GM12873 (cell line): ENCODE data around the gene PRG3.

Experiments
- TF ChIP-seq, protein P1 (sequence below): IDR thresholded peaks from 2 replicates; pipeline ENCODE4 v1.5.1; 2012; ENCODE audit warnings: low read depth, mild to moderate bottlenecking, moderate library complexity, low read length, control low read depth; ENCODE audit not compliant: insufficient read depth; ENCODE audit errors: missing control alignments

PRG3 gene

DNA sequence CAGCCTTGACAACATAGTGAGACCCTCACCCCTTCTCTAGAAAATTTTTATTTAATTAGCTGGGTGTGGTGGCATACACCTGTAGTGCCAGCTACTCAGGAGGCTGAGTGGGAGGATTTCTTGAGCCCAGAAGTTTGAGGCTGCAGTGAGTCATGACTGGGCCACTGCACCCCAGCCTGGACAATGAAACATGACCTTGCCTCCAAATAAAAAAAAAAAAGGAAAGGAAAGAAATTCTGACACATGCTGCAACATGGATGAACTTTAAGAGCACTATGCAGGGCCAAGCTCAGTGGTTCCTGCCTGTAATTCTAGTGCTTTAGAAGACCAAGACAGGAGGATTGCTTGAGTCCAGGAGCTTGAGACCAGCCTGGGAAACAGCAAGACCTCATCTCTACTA, 37.2 kb upstream of the PRG3 start:
- TF ChIP-seq, protein P1, sequence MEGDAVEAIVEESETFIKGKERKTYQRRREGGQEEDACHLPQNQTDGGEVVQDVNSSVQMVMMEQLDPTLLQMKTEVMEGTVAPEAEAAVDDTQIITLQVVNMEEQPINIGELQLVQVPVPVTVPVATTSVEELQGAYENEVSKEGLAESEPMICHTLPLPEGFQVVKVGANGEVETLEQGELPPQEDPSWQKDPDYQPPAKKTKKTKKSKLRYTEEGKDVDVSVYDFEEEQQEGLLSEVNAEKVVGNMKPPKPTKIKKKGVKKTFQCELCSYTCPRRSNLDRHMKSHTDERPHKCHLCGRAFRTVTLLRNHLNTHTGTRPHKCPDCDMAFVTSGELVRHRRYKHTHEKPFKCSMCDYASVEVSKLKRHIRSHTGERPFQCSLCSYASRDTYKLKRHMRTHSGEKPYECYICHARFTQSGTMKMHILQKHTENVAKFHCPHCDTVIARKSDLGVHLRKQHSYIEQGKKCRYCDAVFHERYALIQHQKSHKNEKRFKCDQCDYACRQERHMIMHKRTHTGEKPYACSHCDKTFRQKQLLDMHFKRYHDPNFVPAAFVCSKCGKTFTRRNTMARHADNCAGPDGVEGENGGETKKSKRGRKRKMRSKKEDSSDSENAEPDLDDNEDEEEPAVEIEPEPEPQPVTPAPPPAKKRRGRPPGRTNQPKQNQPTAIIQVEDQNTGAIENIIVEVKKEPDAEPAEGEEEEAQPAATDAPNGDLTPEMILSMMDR, result no peak

DNA sequence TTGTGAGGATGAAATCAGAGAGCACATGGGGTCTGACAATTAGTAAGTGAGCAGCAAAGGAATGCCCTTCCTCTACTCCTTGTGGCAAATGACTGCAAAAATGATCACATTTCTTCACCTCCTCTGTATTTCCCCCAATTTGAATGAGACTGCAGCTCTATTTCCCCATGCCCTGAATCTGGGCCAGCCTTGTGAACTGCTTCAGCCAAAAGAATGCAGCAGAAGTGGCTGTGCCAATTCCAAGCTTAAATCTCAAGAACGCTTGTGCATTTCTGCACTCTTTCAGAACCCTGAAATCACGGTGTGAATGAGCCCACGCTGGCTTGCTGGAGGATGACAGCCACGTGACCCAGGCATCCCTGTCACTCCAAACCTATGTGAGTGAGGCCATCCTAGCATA, 36.1 kb upstream of the PRG3 start:
- TF ChIP-seq, protein P1, result no peak

DNA sequence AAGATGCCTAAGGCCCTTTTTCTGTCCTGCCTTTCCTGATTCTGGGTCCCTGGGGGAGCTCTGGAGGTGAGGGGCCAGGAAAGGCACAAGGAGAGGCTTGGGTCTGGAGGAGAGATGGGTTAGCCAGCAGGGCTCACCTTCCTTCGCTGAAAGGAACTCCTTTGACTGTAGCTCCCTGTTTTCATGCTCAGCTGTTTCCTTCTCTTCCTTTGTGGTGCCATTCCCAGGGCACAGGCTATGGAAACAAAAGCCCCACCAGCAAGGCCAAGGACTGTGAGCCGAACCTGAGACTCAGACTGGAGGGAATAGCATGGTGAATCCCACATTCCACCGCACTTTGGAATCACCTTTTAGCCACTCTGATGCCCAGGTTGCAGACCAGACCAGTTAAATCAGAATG, 35.5 kb upstream of the PRG3 start:
- TF ChIP-seq, protein P1, result no peak

- TF ChIP-seq, protein P1, result no peak
Observed at GRCh38 chr11:57414612-57415212, 33.8 kb upstream of the PRG3 start.

DNA sequence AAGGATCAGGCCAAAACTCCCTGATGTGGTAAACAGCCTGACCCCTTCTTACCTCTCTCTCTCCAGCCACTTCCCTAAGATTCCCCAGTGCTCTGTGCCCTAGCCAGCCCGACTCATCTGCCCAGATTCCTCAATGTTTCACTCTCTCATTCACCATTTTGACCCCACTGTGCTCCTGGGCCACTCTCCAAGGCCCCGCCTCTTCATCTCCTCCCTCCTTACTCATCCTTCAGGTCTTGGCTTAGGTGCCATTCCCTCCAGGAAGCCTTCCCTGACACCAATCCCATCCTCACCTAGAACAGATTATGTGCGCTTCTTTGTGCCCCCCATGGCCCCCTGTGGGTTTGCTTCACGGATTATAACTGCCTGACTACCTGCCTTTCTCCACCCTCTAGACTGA, 32.7 kb upstream of the PRG3 start:
- TF ChIP-seq, protein P1, result no peak

DNA sequence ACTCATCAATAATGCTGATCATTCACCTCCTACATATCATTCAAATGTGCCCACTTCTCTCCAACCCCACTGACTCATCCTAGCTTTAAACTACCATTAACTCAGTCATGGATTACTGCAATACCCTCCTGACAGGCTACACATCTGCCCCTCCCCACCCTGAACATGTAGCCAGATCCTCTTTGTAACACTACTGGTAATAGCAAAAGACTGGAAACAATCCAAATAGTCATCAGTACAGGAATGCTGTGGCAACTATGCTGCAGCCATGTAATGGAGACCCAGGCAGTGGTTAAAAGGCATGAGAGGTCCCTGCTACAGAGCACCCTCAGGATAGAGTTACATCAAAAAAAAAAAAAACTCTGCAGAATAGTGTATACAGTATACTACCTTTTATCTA, 29.3 kb upstream of the PRG3 start:
- TF ChIP-seq, protein P1, result no peak

DNA sequence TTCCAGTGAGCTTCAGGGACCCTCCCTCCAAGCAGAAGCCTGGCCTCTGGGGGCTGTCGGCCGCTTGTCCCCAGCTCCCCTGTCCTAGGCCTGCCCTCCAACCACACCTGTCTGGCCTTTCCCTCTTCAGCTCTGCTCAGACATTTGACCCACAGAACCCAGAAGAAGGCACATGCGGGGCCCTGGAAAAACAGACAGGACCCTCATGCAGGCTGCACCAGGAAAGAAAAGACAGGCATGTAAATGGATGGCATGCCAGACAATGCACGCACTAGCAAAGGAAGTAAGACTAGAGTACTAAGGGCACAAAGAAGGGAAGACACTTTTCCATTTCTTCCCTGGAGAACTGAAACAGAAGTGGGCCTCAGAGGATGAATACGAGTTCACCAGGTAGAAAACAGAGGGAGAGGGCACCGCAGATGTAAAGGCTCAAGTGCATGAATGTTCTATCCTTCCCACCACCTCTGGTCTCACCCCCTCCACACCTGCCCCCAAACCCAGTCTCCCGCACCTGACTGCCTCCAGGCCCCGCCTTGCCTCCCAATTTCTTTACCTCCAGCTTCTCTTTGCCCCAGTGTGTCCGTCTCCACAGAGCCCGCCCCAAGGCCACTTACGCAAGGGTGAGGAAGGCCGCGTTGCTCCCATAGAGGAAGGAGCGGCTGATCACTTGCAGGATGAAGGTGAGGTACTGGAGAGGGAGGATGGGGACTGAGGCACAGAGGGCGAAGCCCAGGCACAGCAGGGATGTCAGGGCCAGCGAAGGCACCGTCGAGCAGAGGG, 28.6 kb upstream of the PRG3 start:
- TF ChIP-seq, protein P1, result no peak
